Measurements from ENCODE around the gene SPAST.
"Not testable (repeated sequence)": the region's sequence is repeated elsewhere in the genome, so short reads cannot be mapped to it uniquely, and the experiment has no call there.

- TF ChIP-seq POLR2A, CTCF (IDR thresholded peaks at IDR 0.05): not testable (repeated sequence)
Measured at GRCh38 chr2:32165027-32165347, 101.6 kb downstream of the SPAST start.
